PC-3 (cell line): Measurements from ENCODE around the gene OBP2A. TPM values are rescaled to one million over a fixed set of nuclear protein-coding genes. Genes with fewer than 3 reads are reported as not detected.

ENCODE experiments used
- ATAC-seq: fragments of 200-7000 bp; cut with Tn5 transposase; 2 replicates; pipeline ENCODE4 v1.9.1; 2020; ENCODE audit warnings: mild to moderate bottlenecking, moderate library complexity
- BruUV-seq: library from RNA; stranded (reverse); fragments of 400-500 nt; replicated peaks from 2 replicates; lab custom pipeline; 2021; lab: Mats Ljungman, UMichigan
- CTCF ChIA-PET: fragments of 300-600 bp; sonication (Branson Sonifier 250); formaldehyde crosslinking; loops from one replicate; lab custom pipeline; 2022; ENCODE audit warnings: antibody characterized with exemption; lab: Charles Lee
- POLR2A ChIA-PET: fragments of 300-600 bp; sonication (Branson Sonifier 250); formaldehyde crosslinking; loops from one replicate; lab custom pipeline; 2022; ENCODE audit warnings: antibody characterized with exemption; ENCODE audit not compliant: unreplicated experiment; lab: Charles Lee
- DNase-seq: peaks from one replicate; pipeline ENCODE4 v3.0.0-alpha.2; 2015
- H2AFZ ChIP-seq: fragments of 300-600 bp; sonication (generic); 2 replicates; pipeline ENCODE4 v1.6.0; 2016; ENCODE audit warnings: antibody characterized with exemption, low read length
- H3F3A ChIP-seq: fragments of 300-600 bp; sonication (generic); one replicate; pipeline ENCODE4 v1.6.0; 2017; ENCODE audit warnings: antibody characterized with exemption, low read length, control low read depth, mild to moderate bottlenecking; ENCODE audit not compliant: unreplicated experiment
- H3K27ac ChIP-seq: fragments of 300-600 bp; sonication (generic); 2 replicates; pipeline ENCODE4 v1.5.1; 2016; ENCODE audit warnings: mild to moderate bottlenecking, low read length
- H3K27me3 ChIP-seq: fragments of 300-600 bp; sonication (generic); 2 replicates; pipeline ENCODE4 v1.6.1; 2016; ENCODE audit warnings: low read length, mixed read lengths
- H3K36me3 ChIP-seq: fragments of 300-600 bp; sonication (generic); 2 replicates; pipeline ENCODE4 v1.6.1; 2016; ENCODE audit warnings: low read depth, mixed run types, low read length, mixed read lengths
- H3K4me1 ChIP-seq: fragments of 300-600 bp; sonication (generic); 2 replicates; pipeline ENCODE4 v1.5.1; 2016; ENCODE audit warnings: low read length; ENCODE audit not compliant: insufficient read depth
- H3K4me2 ChIP-seq: fragments of 300-600 bp; sonication (generic); 2 replicates; pipeline ENCODE4 v1.6.0; 2016; ENCODE audit warnings: low read length
- H3K4me3 ChIP-seq: fragments of 300-600 bp; sonication (generic); 2 replicates; pipeline ENCODE4 v1.5.1; 2016; ENCODE audit warnings: mild to moderate bottlenecking, low read length, mixed read lengths
- H3K79me2 ChIP-seq: fragments of 300-600 bp; sonication (generic); 2 replicates; pipeline ENCODE4 v1.6.1; 2017; ENCODE audit warnings: low read length, mixed read lengths
- H3K9ac ChIP-seq: fragments of 300-600 bp; sonication (generic); 2 replicates; pipeline ENCODE4 v1.6.0; 2016; ENCODE audit warnings: mild to moderate bottlenecking, low read length
- H3K9me2 ChIP-seq: fragments of 300-600 bp; sonication (generic); replicated peaks from 2 replicates; pipeline ENCODE4 v1.6.1; 2016; ENCODE audit warnings: mixed run types, low read length, mixed read lengths
- H3K9me3 ChIP-seq: fragments of 300-600 bp; sonication (generic); 2 replicates; pipeline ENCODE4 v1.6.1; 2016; ENCODE audit warnings: low read length, mixed read lengths
- H4K20me1 ChIP-seq: fragments of 300-600 bp; sonication (generic); 2 replicates; pipeline ENCODE4 v1.6.1; 2016; ENCODE audit warnings: low read length, mixed read lengths
- EZH2 ChIP-seq: fragments of 300-600 bp; sonication (generic); IDR thresholded peaks from one replicate; pipeline ENCODE4 v1.6.1; 2017; ENCODE audit warnings: antibody characterized with exemption, mild to moderate bottlenecking, low read length; ENCODE audit not compliant: unreplicated experiment
- EZH2phosphoT487 ChIP-seq: fragments of 300-600 bp; sonication (generic); IDR thresholded peaks from 2 replicates; pipeline ENCODE4 v1.6.1; 2018; ENCODE audit warnings: mild to moderate bottlenecking, antibody characterized with exemption, low read length, borderline replicate concordance
- intact Hi-C: fragments of 100-400 bp; cut with micrococcal nuclease; formaldehyde crosslinking; loops from 2 replicates; pipeline ENCODE4 v1.9.0; 2023
- total RNA-seq: library from RNA; depleted of rRNA; stranded (reverse); fragments of >200 nt; gene quantifications from 2 replicates; pipeline ENCODE4 v1.2.3, GENCODE V29; 2014
- TF ChIP-seq, protein P1 (sequence below): fragments of 300-600 bp; sonication (generic); conservative IDR thresholded peaks from 2 replicates; pipeline ENCODE4 v1.5.1; 2017; ENCODE audit warnings: antibody characterized with exemption, low read depth, mild to moderate bottlenecking, low read length

Gene OBP2A
- total RNA-seq, 1 experiment from 2014 or later, result not detected

DNA sequence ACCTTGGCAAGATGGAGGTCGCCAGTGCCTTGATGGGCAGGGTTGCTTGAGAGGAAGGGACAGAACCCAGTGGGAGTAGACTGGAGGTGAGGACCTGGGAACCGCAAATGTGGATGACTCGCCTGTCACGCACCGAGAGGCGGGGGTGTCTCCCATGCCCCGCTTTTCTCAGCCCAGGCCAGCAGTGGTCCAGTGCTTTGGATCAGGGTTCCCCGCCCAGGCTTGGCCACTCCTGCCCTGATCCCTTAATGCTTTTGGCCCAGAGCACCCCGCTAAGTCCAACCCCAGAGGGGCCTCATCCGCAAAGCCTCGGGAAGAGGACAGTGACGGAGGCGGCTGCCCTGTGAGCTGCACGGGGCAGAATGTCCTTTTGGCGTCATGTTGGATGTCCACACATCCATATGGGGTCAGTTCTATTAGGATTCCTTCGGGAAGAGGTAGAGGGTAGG, 43.0 kb upstream of the OBP2A start:
- no TSS peak for BruUV-seq
- no peaks in the 10 kb centered on the region for H3F3A ChIP-seq
- ATAC-seq (no peak), DNase-seq (no peak)
- H3K9ac ChIP-seq, result no peak overlapping the region
- POLR2A ChIA-PET, result no interaction called here
- peaks cover 6% of the 10 kb centered on the region; the same call in 1 of the 2 replicates for H3K36me3 ChIP-seq
- H2AFZ ChIP-seq, result no peak overlapping the region
- no peaks in the 10 kb centered on the region for H3K9me3 ChIP-seq
- H3K9me2 ChIP-seq, result no peaks in the 10 kb centered on the region
- TF ChIP-seq EZH2, result no peak
- no peak for TF ChIP-seq EZH2phosphoT487
- TF ChIP-seq, protein P1, sequence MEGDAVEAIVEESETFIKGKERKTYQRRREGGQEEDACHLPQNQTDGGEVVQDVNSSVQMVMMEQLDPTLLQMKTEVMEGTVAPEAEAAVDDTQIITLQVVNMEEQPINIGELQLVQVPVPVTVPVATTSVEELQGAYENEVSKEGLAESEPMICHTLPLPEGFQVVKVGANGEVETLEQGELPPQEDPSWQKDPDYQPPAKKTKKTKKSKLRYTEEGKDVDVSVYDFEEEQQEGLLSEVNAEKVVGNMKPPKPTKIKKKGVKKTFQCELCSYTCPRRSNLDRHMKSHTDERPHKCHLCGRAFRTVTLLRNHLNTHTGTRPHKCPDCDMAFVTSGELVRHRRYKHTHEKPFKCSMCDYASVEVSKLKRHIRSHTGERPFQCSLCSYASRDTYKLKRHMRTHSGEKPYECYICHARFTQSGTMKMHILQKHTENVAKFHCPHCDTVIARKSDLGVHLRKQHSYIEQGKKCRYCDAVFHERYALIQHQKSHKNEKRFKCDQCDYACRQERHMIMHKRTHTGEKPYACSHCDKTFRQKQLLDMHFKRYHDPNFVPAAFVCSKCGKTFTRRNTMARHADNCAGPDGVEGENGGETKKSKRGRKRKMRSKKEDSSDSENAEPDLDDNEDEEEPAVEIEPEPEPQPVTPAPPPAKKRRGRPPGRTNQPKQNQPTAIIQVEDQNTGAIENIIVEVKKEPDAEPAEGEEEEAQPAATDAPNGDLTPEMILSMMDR, result no peak
- no peak overlapping the region for H3K4me3 ChIP-seq
- no peaks in the 10 kb centered on the region for H3K27me3 ChIP-seq
- no peaks in the 10 kb centered on the region for H4K20me1 ChIP-seq
- no peak overlapping the region for H3K27ac ChIP-seq
- peaks cover 7% of the 10 kb centered on the region for H3K4me1 ChIP-seq
- no peak overlapping the region for H3K4me2 ChIP-seq
- CTCF ChIA-PET, result no interaction called here
- peaks cover 22% of the 10 kb centered on the region for H3K79me2 ChIP-seq
- intact Hi-C loops, result no loop called here

DNA sequence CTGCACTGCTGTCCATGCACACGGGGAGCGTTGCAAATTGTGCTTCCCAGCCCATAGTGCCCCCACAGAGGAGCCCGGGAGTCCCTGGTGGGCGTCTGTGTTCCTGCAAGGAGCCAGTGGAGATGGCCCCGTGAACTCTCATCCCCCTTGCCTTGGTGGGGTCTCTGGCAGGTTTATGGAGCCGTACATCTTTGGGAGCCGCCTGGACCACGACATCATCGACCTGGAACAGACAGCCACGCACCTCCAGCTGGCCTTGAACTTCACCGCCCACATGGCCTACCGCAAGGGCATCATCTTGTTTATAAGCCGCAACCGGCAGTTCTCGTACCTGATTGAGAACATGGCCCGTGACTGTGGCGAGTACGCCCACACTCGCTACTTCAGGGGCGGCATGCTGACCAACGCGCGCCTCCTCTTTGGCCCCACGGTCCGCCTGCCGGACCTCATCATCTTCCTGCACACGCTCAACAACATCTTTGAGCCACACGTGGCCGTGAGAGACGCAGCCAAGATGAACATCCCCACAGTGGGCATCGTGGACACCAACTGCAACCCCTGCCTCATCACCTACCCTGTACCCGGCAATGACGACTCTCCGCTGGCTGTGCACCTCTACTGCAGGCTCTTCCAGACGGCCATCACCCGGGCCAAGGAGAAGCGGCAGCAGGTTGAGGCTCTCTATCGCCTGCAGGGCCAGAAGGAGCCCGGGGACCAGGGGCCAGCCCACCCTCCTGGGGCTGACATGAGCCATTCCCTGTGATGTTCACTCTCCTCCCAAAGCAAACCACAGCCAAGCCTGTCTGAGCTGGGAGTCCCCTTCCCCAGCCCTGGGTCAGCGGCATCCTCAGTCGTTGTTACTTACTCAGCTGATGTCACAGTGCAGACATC, 42.3 kb upstream of the OBP2A start:
- no peaks in the 10 kb centered on the region for H3K27me3 ChIP-seq
- H3K9ac ChIP-seq, result no peak overlapping the region
- POLR2A ChIA-PET, result no interaction called here
- H3K79me2 ChIP-seq, result peaks cover 22% of the 10 kb centered on the region
- H3K9me2 ChIP-seq, result no peaks in the 10 kb centered on the region
- no peak overlapping the region for H3K4me3 ChIP-seq
- no peaks in the 10 kb centered on the region for H3K9me3 ChIP-seq
- TSS peak; percentile 7 for BruUV-seq
- no peak overlapping the region for H3K4me2 ChIP-seq
- intact Hi-C loops, result no loop called here
- ATAC-seq (no peak), DNase-seq (no peak)
- CTCF ChIA-PET, result no interaction called here
- no peak overlapping the region for H2AFZ ChIP-seq
- H3K36me3 ChIP-seq, result peaks cover 6% of the 10 kb centered on the region; the same call in 1 of the 2 replicates
- H3K27ac ChIP-seq, result no peak overlapping the region
- H3K4me1 ChIP-seq, result peaks cover 7% of the 10 kb centered on the region
- TF ChIP-seq EZH2, result no peak
- no peak for TF ChIP-seq EZH2phosphoT487
- TF ChIP-seq, protein P1, result no peak
- no peaks in the 10 kb centered on the region for H4K20me1 ChIP-seq
- H3F3A ChIP-seq, result no peaks in the 10 kb centered on the region
